ENCODE data around the gene KRT37. TPM values are rescaled to one million over a fixed set of nuclear protein-coding genes. Genes with fewer than 3 reads are reported as not detected.
A peak's percentile ranks its signal among the peaks of the same experiment; 100 is the strongest.

The KRT37 gene
- total and polyA plus RNA-seq, 2 of the 13 experiments (the other 11 are each of a cell fraction or from before 2014, with no cell fraction given) = 0.69 TPM; not detected in 1

DNA sequence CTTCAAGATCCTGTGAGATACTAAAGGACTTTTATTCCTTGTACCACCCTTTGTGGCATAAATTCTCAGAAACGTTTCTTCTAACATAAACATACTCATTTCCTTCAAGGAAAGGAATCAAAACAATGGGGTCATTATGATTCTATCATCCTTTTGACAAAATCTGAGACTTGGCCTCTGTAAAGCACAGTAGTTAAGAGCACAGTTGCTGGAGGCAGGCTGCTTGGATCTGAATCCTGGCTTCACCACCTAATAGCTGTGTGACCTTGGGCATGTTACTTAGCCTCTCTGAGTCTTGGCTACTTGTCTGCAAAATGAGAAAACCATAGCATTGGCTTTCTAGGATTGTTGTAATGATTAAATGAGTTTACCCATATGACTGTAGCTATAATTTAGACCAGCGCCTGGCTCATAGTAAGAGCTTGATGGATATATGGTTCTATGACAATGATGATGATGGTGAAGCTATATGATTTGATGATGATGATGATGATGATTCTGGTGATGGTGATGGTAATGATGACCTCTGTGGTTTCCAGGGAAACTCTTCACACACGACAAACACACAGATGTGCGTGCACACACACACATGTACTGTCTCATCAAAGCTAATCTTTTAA, 20.9 kb downstream of the KRT37 start:
- no peak overlapping the region for H3K27ac ChIP-seq (ENCODE audit: extremely low read length, insufficient read depth, low read length)
- in situ Hi-C loops (cut with HindIII; ENCODE audit: extremely low pct_ligation_motif_present, low pct_unique_long_range_greater_than_20kb) = no loop called here

DNA sequence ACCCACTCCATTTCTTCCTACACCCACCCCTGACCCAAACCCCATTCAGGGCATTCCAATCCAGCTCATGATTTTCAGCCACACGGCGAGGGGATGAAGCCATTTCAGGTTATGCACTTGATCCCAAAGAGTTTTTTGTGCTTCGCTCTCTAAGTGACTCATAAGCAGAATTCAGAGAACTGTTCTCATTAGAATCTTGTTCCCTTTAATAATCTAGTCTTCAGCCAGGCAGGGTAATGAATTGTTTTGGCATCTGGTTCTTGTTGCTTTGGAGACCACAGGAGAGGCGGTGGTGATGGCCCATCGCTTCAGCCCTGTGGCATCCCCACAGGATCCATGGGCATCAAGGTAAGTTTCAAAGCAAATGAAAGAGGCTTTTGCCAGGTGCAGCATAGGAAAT, 22.2 kb downstream of the KRT37 start:
- Histone ChIP-seq H3K27ac (ENCODE audit: extremely low read length, insufficient read depth, low read length) (no peak overlapping the region), H3K36me3 (replicated peaks in 1 of 2; ENCODE audit: control insufficient read depth in 1 of 2, insufficient read depth in 2 of 2, low read length in 2 of 2) (no peaks in the 10 kb centered on the region), H3K4me2 (ENCODE audit: low read depth, low read length) (no peak overlapping the region), H2AFZ (ENCODE audit: low read length) (no peak overlapping the region), H3K79me2 (ENCODE audit: insufficient read depth, low read length) (no peaks in the 10 kb centered on the region), H3K9me3 (ENCODE audit: low read length) (no peaks in the 10 kb centered on the region), H3K4me3 (replicated peaks in 1 of 3; ENCODE audit: insufficient read depth in 1 of 3, low read depth in 2 of 3, low read length in 3 of 3) (no peak overlapping the region), H3K4me1 (ENCODE audit: insufficient read depth, low read length) (peaks cover 34% of the 10 kb centered on the region), H4K20me1 (ENCODE audit: insufficient read depth, low read length) (no peaks in the 10 kb centered on the region), H3K27me3 (ENCODE audit: control insufficient read depth in 1 of 2, insufficient read depth in 2 of 2, low read length in 2 of 2) (no peaks in the 10 kb centered on the region; a peak in 1 of 5 replicates), H3K9ac (ENCODE audit: insufficient read depth, low read depth, low read length) (no peak overlapping the region)
- WGBS (ENCODE audit: low lambda C conversion rate) = 84% methylated on average over 5 of the region's 5 CpGs
- intact Hi-C loops (cut with micrococcal nuclease; ENCODE audit: unreplicated experiment) = no loop called here
- DNase-seq (ENCODE audit: low spot score) (no peak), ATAC-seq (no peak), FAIRE-seq (no peak)
- in situ Hi-C loops (cut with HindIII; ENCODE audit: extremely low pct_ligation_motif_present, low pct_unique_long_range_greater_than_20kb) = no loop called here
- BruUV-seq (replicated peaks) = no TSS peak
- POLR2A ChIA-PET = interaction anchor here (0.9 kb wide), 1 partner anchor 14 kb away, joined by 3 read pairs; no protein-coding TSS in a partner anchor
- CTCF ChIA-PET (ENCODE audit: low intra/inter-chr PET ratio, low total read pairs) = no interaction called here
- no peak for TF ChIP-seq NR1H2 (CRISPR knock-in tag; IDR thresholded peaks at IDR 0.05; ENCODE audit: borderline replicate concordance, low read depth)
- no peak for TF ChIP-seq ZNF737 (CRISPR knock-in tag; IDR thresholded peaks at IDR 0.05; ENCODE audit: borderline replicate concordance)
- no peak for TF ChIP-seq DNMT1 (CRISPR knock-in tag; IDR thresholded peaks at IDR 0.05)
- TF ChIP-seq HMGXB4 (CRISPR knock-in tag; IDR thresholded peaks at IDR 0.05; ENCODE audit: borderline replicate concordance in 1 of 2, low read depth in 1 of 2) = no peak
- TF ChIP-seq RFX1 (IDR thresholded peaks at IDR 0.05) = no peak
- no peak for TF ChIP-seq ZNF629 (CRISPR knock-in tag; conservative IDR thresholded peaks at IDR 0.05)
- no peak for TF ChIP-seq PHF5A (CRISPR knock-in tag; IDR thresholded peaks at IDR 0.05; ENCODE audit: low read depth, unreplicated experiment)
- TF ChIP-seq RFX3 (CRISPR knock-in tag; IDR thresholded peaks at IDR 0.05) = no peak

More for the DNA sequence above, 20.9 kb downstream of the KRT37 start:
- H2AFZ ChIP-seq (ENCODE audit: low read length) = no peak overlapping the region
- no peak overlapping the region for H3K4me3 ChIP-seq (replicated peaks in 1 of 3; ENCODE audit: insufficient read depth in 1 of 3, low read depth in 2 of 3, low read length in 3 of 3)
- peaks cover 34% of the 10 kb centered on the region for H3K4me1 ChIP-seq (ENCODE audit: insufficient read depth, low read length)
- FAIRE-seq = no peak
- H3K9me3 ChIP-seq (ENCODE audit: low read length) = no peaks in the 10 kb centered on the region
- H4K20me1 ChIP-seq (ENCODE audit: insufficient read depth, low read length) = no peaks in the 10 kb centered on the region
- ChIA-PET CTCF (ENCODE audit: low intra/inter-chr PET ratio, low total read pairs) (no interaction called here), POLR2A (interaction anchor here (0.9 to 4.1 kb wide), 6 partner anchors 10 to 501 kb away, joined by 3 to 35 read pairs (median 3); partner anchors contain the start of gene KRT19)
- WGBS (ENCODE audit: low lambda C conversion rate) = 27% methylated on average over 4 of the region's 4 CpGs
- TF ChIP-seq CSRNP2 (CRISPR knock-in tag; conservative IDR thresholded peaks at IDR 0.05; ENCODE audit: low read depth) = no peak
- TF ChIP-seq CREB1 (IDR thresholded peaks at IDR 0.05) = peak; percentile 83
- no peak for TF ChIP-seq CREB1 (CRISPR knock-in tag; IDR thresholded peaks at IDR 0.05)
- no peak for TF ChIP-seq CBX2 (IDR thresholded peaks at IDR 0.05; ENCODE audit: low read depth, low read length)
- TF ChIP-seq CBX2 (CRISPR knock-in tag; IDR thresholded peaks at IDR 0.05; ENCODE audit: low read depth) = no peak
- TF ChIP-seq ZBTB7A (CRISPR knock-in tag; IDR thresholded peaks at IDR 0.05) = no peak
- TF ChIP-seq ZNF768 (CRISPR knock-in tag; IDR thresholded peaks at IDR 0.05) = peak; percentile 83; the same call in 1 of the 2 replicates
- intact Hi-C loops (cut with micrococcal nuclease; ENCODE audit: unreplicated experiment) = no loop called here
- no peak for ATAC-seq
- H3K79me2 ChIP-seq (ENCODE audit: insufficient read depth, low read length) = no peaks in the 10 kb centered on the region
- no peak overlapping the region for H3K9ac ChIP-seq (ENCODE audit: insufficient read depth, low read depth, low read length)
- no TSS peak for BruUV-seq (replicated peaks)
- DNase-seq (ENCODE audit: low spot score) = no peak
- H3K4me2 ChIP-seq (ENCODE audit: low read depth, low read length) = no peak overlapping the region
- no peaks in the 10 kb centered on the region for H3K27me3 ChIP-seq (ENCODE audit: control insufficient read depth in 1 of 2, insufficient read depth in 2 of 2, low read length in 2 of 2)
- H3K36me3 ChIP-seq (replicated peaks in 1 of 2; ENCODE audit: control insufficient read depth in 1 of 2, insufficient read depth in 2 of 2, low read length in 2 of 2) = no peaks in the 10 kb centered on the region

Data from HepG2 (cell line).